T follicular helper cell (primary cell): Measurements from ENCODE around the gene WDHD1.
"Not testable (repeated sequence)": the region's sequence is repeated elsewhere in the genome, so short reads cannot be mapped to it uniquely, and the experiment has no call there.

Experiments
- DNase-seq: peaks from one replicate; pipeline ENCODE4 v3.0.0-alpha.2; 2020; ENCODE audit warnings: low read depth

The WDHD1 gene

DNA sequence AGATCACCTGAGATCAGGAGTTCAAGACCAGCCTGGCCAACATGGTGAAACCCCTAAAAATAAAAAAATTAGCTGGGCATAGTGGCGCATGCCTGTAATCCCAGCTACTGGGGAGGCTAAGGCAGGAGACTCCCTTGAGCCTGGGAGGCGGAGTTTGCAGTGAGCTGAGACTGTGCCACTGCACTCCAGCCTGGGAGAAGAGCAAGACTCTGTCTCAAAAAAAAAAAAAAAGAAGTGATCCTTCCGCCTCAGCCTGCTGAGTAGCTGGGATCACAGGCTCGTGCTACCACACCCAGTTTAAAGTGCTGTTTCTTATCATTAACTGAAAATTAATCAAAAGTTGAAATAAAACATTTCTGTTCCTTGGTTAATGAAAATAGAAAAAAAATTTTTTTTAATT lies 117.9 kb downstream of the WDHD1 start:
- DNase-seq = not testable (repeated sequence)

DNA sequence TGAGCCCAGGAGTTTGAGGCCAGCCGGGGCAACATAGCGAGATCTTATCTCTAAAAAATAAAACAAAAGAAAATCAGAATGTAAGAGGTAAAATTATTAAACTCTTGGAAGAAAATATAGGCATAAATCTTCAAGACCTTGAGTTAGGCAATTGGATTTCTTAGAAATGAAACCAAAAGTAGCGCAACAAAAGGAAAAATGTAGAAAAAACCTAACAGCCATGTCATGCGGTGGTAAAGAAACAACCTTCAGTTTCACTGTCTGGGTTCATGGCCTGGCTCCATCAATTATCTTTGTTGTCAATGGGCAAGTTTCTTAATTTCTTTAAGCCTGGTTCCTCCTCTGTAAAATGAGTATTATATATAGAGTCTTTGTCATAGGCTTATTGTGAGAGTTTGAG lies 118.7 kb downstream of the WDHD1 start:
- no peak for DNase-seq

- no peak for DNase-seq
These were observed 120.8 kb downstream of the WDHD1 start for GRCh38 chr14:54906075-54906474.

DNA sequence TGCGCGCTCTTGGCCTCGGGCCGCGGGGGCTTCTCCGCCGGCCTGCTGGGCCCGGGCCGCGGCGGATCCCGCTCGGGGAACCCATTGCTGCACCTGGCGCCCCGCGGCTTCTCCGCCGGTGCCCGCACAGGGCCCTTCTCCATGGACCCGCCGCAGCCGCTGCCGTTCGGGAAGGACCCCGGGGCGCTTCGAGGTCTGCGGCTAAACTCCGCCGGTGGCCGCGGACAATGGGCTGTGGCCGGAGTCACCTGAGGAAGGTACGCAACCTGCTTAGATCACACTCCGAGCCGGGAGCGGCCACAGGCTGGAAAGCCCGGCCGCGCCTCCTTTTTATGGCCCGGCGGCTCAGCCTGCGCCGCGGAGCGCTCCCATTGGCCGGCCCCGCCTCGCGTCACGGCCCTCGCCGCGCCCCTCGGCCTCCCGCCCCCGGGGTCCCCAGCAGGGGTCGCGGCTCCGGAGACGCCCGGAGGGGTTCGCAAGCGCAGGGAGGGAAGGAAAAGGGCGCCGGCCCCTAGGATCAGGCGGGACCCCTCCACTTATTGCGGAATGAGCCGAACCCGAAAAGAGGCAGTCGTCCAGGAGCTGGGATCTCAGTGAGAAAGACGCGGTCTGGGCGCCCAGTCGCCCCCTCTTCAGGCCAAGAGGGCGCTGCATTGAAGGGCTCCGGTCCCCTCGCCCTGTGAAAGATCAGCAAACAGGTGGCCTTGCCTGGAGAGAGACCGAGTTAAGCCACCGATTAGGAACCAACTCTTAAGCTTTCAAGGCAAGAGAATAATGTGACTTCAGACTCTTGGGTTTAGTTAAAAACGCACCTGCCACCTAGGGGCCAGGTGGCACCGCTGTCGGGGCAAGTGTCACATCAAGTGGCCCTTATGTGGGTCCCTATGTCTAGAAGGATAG lies 124.1 kb downstream of the WDHD1 start, which contains the start of gene GCH1:
Gene GCH1, minus strand, starts transcription at position 306 of the 900 bp plus-strand sequence. Its CDS starts 163 bp downstream, at position 143.
- DNase-seq = peak; percentile 67

GRCh38 chr14:54902143-54902520 lies 124.8 kb downstream of the WDHD1 start:
- DNase-seq = peak; percentile 75

DNA sequence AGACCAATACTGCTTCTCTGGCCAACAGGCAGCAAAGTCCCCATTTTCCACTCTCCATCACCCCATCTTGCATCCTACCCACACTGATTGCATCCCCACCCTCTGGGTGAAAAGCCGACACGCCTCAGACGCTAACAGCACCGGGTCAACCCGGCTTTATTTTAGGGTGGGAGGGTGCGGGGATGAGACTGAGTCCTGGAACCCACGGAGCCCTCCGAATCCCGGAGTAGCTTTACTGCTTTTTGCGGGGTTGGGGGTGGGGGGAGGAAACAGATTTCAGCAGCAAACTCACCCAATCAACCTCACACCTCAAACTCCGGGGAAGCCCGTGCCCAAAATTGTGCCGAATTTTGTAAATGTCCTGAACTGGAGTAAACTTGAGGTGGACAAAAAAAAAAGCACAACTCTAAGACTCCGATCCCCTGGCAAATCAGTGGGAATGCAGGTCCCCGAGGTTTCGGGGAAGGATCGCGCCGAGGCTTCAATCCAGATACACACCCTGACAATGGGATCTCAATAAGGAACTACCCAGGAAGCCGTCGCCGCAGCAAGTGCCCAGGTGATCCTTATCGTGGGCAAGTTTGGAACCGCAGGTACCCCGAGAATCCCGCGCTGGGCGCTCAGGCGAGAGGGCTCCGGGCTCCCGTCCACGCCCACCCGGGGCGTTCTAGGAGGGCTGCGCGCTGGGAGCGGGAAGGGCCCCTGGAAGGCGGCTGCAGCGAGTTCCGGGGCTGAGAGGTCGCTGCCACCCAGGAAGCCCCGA lies 125.3 kb downstream of the WDHD1 start:
- no peak for DNase-seq

GRCh38 chr14:54899573-54899972 lies 127.3 kb downstream of the WDHD1 start:
- DNase-seq = no peak

DNA sequence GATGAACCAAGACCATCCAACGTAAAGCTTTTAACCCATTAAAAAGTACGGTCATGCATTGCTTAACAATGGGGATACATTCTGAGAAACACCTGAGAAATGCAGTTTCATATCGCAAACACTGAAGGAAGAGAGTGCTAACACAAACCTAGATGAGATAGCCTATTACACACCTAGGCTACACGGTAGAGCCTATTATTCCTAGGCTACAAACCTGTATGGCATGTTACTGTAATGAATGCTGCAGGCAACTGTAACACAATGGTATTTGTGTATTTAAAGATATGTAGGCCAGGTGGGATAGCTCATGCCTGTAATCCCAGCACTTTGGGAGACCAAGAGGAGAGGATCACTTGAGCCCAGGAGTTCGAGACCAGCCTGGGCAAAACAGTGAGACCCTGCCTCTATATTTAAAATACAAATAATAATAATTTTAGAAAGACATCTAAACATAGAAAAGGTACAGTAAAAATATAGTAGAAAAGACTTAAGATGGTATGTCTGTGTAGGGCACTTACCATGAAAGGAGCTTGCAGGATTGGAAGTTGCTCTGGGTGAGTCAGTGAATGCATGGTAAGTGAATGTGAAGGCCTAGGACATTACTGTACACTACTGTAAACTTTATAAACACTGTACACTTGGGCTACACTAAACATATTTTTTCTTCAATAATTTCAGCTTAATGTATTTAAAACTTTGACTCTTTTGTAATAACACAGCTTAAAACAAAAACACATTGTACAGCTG lies 128.9 kb downstream of the WDHD1 start:
- DNase-seq = not testable (repeated sequence)

GRCh38 chr14:54895683-54896082 lies 131.2 kb downstream of the WDHD1 start:
- DNase-seq = no peak

DNA sequence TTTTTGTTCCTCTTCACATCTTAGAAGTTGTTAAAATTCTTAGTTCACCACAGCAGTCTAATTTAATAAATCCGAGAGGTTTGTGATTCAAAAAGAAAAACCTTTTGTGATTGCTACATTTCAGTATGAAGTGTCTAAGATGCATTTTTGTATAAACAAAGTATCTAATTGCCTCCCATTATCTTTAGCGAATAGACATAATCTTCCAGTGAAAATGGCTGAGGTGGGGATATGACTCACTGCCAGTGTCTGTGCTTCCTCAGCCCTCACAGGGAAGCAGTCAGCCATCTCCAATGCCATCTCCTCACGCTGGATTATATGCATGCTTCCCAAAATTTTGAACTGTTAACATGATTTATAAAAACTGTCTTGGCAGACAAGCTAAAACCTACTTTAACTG lies 131.9 kb downstream of the WDHD1 start:
- DNase-seq = no peak

DNA sequence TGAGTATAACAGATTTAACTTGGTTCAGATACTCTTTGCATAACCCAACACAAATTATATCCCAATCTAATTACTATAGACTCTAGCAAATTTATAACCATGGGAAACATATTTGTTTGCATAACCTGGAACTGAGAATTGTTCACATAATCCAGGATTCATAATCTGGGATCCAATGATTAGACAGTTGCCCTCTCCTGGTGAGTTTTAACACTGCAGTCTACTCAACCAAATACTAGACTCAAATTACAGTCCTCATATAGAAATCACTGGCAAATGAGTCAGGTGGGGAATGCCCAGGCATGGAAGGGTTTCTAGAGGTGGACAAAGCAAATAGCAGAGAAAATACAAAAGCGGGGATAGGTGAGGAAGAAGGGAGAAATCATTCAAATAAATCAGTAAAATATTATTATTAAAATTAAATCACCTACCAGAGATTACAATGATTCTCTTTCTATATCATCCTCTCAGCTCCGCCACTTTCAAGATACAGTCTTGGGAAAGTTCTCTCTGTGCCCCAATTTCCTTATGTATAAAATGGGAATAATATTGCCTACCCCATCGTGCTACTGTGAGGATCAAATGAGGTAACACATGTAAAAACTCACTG lies 133.6 kb downstream of the WDHD1 start:
- DNase-seq = no peak

GRCh38 chr14:54891471-54892245 lies 135.2 kb downstream of the WDHD1 start:
- no peak for DNase-seq

GRCh38 chr14:54890788-54891187 lies 136.1 kb downstream of the WDHD1 start:
- no peak for DNase-seq

GRCh38 chr14:54889919-54890318 lies 137.0 kb downstream of the WDHD1 start:
- DNase-seq = no peak
